GM23338 (cell line): ENCODE data around the gene MARS2. TPM values are rescaled to one million over a fixed set of nuclear protein-coding genes. Genes with fewer than 3 reads are reported as not detected.

Source experiments
- ATAC-seq: fragments of 200-7000 bp; cut with Tn5 transposase; 3 replicates; pipeline ENCODE4 v1.9.1; 2020
- DNase-seq: peaks from one replicate; pipeline ENCODE4 v3.0.0-alpha.2; 2015; ENCODE audit warnings: low spot score
- H2AFZ ChIP-seq: fragments of 200-600 bp; sonication (generic); 2 replicates; pipeline ENCODE4 v1.8.0; 2016; ENCODE audit warnings: antibody characterized with exemption, mild to moderate bottlenecking, moderate library complexity
- H3F3A ChIP-seq: fragments of 200-600 bp; sonication (generic); replicated peaks from 2 replicates; pipeline ENCODE4 v1.8.0; 2017; ENCODE audit warnings: antibody characterized with exemption, mixed run types, low read depth
- H3K27ac ChIP-seq: fragments of 200-600 bp; sonication (generic); 2 replicates; pipeline ENCODE4 v1.6.1; 2016; ENCODE audit warnings: low read depth
- H3K27me3 ChIP-seq: fragments of 200-600 bp; sonication (generic); 2 replicates; pipeline ENCODE4 v1.8.0; 2016; ENCODE audit warnings: mild to moderate bottlenecking, mixed run types, moderate library complexity; ENCODE audit not compliant: insufficient read depth
- H3K36me3 ChIP-seq: fragments of 200-600 bp; sonication (generic); 2 replicates; pipeline ENCODE4 v1.8.0; 2016; ENCODE audit warnings: mild to moderate bottlenecking; ENCODE audit not compliant: insufficient read depth
- H3K4me1 ChIP-seq: fragments of 200-600 bp; sonication (generic); 2 replicates; pipeline ENCODE4 v1.8.0; 2016; ENCODE audit warnings: mild to moderate bottlenecking, moderate library complexity; ENCODE audit not compliant: insufficient read depth
- H3K4me2 ChIP-seq: fragments of 200-600 bp; sonication (generic); 2 replicates; pipeline ENCODE4 v1.7.1; 2017; ENCODE audit warnings: mixed run types
- H3K4me3 ChIP-seq: fragments of 200-600 bp; sonication (generic); 2 replicates; pipeline ENCODE4 v1.6.1; 2016; ENCODE audit warnings: mixed run types
- H3K79me2 ChIP-seq: fragments of 200-600 bp; sonication (generic); replicated peaks from 2 replicates; pipeline ENCODE4 v1.8.0; 2017; ENCODE audit warnings: mild to moderate bottlenecking; ENCODE audit not compliant: insufficient read depth
- H3K9me2 ChIP-seq: fragments of 200-600 bp; sonication (generic); 2 replicates; pipeline ENCODE4 v1.8.0; 2017; ENCODE audit not compliant: insufficient read depth
- H4K20me1 ChIP-seq: fragments of 200-600 bp; sonication (generic); replicated peaks from 2 replicates; pipeline ENCODE4 v1.8.0; 2017; ENCODE audit warnings: mild to moderate bottlenecking; ENCODE audit not compliant: insufficient read depth
- H3K27ac Mint-ChIP-seq: 2 replicates; pipeline ENCODE4 v1.8.0; 2020; ENCODE audit warnings: inconsistent platforms, mild to moderate bottlenecking, moderate library complexity, mixed read lengths
- H3K27me3 Mint-ChIP-seq: 3 replicates; pipeline ENCODE4 v1.8.0; 2022; ENCODE audit warnings: low read depth, mild to moderate bottlenecking, moderate library complexity, mixed read lengths, inconsistent platforms; ENCODE audit not compliant: insufficient read depth, poor library complexity
- H3K36me3 Mint-ChIP-seq: 3 replicates; pipeline ENCODE4 v1.8.0; 2021; ENCODE audit warnings: low read depth, mild to moderate bottlenecking, inconsistent platforms, moderate library complexity, mixed read lengths
- H3K4me1 Mint-ChIP-seq: 3 replicates; pipeline ENCODE4 v1.8.0; 2020; ENCODE audit warnings: mild to moderate bottlenecking, inconsistent platforms, mixed read lengths
- H3K4me3 Mint-ChIP-seq: 3 replicates; pipeline ENCODE4 v1.8.0; 2021; ENCODE audit warnings: moderate library complexity, mild to moderate bottlenecking, inconsistent platforms, mixed read lengths
- H3K9me3 Mint-ChIP-seq: 3 replicates; pipeline ENCODE4 v1.8.0; 2020; ENCODE audit warnings: moderate library complexity, mild to moderate bottlenecking, inconsistent platforms, mixed read lengths
- CREB1 ChIP-seq: fragments of 250-450 bp; sonication (Bioruptor Pico); IDR thresholded peaks from 2 replicates; pipeline ENCODE4 v1.5.0; 2020; ENCODE audit warnings: low read depth, mild to moderate bottlenecking, moderate library complexity
- ETS1 ChIP-seq: IDR thresholded peaks from 2 replicates; pipeline ENCODE4 v1.6.1; 2016; ENCODE audit warnings: antibody characterized with exemption
- EZH2phosphoT487 ChIP-seq: fragments of 200-600 bp; sonication (generic); IDR thresholded peaks from one replicate; pipeline ENCODE4 v1.8.1; 2018; ENCODE audit warnings: antibody characterized with exemption; ENCODE audit not compliant: unreplicated experiment
- JUNB ChIP-seq: IDR thresholded peaks from one replicate; pipeline ENCODE4 v1.6.1; 2016; ENCODE audit warnings: antibody characterized with exemption; ENCODE audit not compliant: unreplicated experiment
- ZNF114 ChIP-seq: fragments of 250-450 bp; sonication (Bioruptor Pico); IDR thresholded peaks from 2 replicates; pipeline ENCODE4 v1.5.0; 2020; ENCODE audit warnings: mild to moderate bottlenecking, moderate library complexity
- ZNF331 ChIP-seq: fragments of 250-450 bp; sonication (Bioruptor Pico); IDR thresholded peaks from 2 replicates; pipeline ENCODE4 v1.5.0; 2020; ENCODE audit warnings: low read depth, mild to moderate bottlenecking, moderate library complexity
- polyA plus RNA-seq: library from polyadenylated mRNA; unstranded; fragments of >200 nt; fragmentation: Nextera tagmentation; extraction: Ambion mirVana; gene quantifications from 2 replicates; pipeline ENCODE4 v1.2.1, GENCODE V29; 2016
- total RNA-seq: library from RNA; depleted of rRNA; stranded (reverse); fragments of >200 nt; shearing (Covaris generic); gene quantifications from 2 replicates; pipeline ENCODE4 v1.2.3, GENCODE V29; 2014

MARS2 gene
- total and polyA plus RNA-seq, 2 experiments from 2014 or later, result 13.7 to 48.2 TPM

- Mint-ChIP-seq H3K4me3 (peak within 1 kb of the TSS; percentile 61), H3K27me3 (no peaks in the 10 kb centered on the region), H3K4me1 (peaks cover 26% of the 10 kb centered on the region), H3K9me3 (no peaks in the 10 kb centered on the region), H3K27ac (peak within 1 kb of the TSS; percentile 78), H3K36me3 (no peaks in the 10 kb centered on the region)
- H3K27me3 ChIP-seq, result no peaks in the 10 kb centered on the region
- no peaks in the 10 kb centered on the region for H4K20me1 ChIP-seq
- no peaks in the 10 kb centered on the region for H3F3A ChIP-seq
- ATAC-seq, result no peak
- H3K4me1 ChIP-seq, result peaks cover 37% of the 10 kb centered on the region
- peak within 1 kb of the TSS; percentile 43 for H3K4me3 ChIP-seq
- no peaks in the 10 kb centered on the region for H3K9me2 ChIP-seq
- TF ChIP-seq ZNF331 (CRISPR knock-in tag) (no peak), ETS1 (no peak), CREB1 (CRISPR knock-in tag) (no peak), JUNB (no peak)
- H3K36me3 ChIP-seq, result no peaks in the 10 kb centered on the region
- H3K27ac ChIP-seq, result no peak within 1 kb of the TSS
- H2AFZ ChIP-seq, result peak within 1 kb of the TSS; percentile 14; the same call in 1 of the 2 replicates
- DNase-seq, result no peak
- no peaks in the 10 kb centered on the region for H3K79me2 ChIP-seq
- H3K4me2 ChIP-seq, result peak within 1 kb of the TSS; percentile 67
These were observed 29.9 kb upstream of the MARS2 start, which contains the start of gene RFTN2 for GRCh38 chr2:197675246-197675645. RFTN2 (minus strand) TSS chr2:197675587; CDS start chr2:197675458, 129 bp downstream.

- peaks cover 37% of the 10 kb centered on the region for H3K4me1 ChIP-seq
- H3K9me2 ChIP-seq, result no peaks in the 10 kb centered on the region
- ATAC-seq (peak; percentile 84), DNase-seq (peak; percentile 60)
- Mint-ChIP-seq H3K27me3 (no peaks in the 10 kb centered on the region), H3K9me3 (no peaks in the 10 kb centered on the region), H3K4me3 (peak overlapping the region; percentile 61), H3K27ac (peak overlapping the region; percentile 78), H3K36me3 (no peaks in the 10 kb centered on the region), H3K4me1 (peaks cover 26% of the 10 kb centered on the region; the same call in 2 of the 3 replicates)
- H3K4me3 ChIP-seq, result peak overlapping the region; percentile 43
- H3K27ac ChIP-seq, result no peak overlapping the region
- no peaks in the 10 kb centered on the region for H3K79me2 ChIP-seq
- H3K27me3 ChIP-seq, result no peaks in the 10 kb centered on the region
- no peaks in the 10 kb centered on the region for H4K20me1 ChIP-seq
- peak overlapping the region; percentile 14; the same call in 1 of the 2 replicates for H2AFZ ChIP-seq
- no peaks in the 10 kb centered on the region for H3K36me3 ChIP-seq
- no peak for TF ChIP-seq EZH2phosphoT487
- no peak for TF ChIP-seq ZNF331 (CRISPR knock-in tag)
- no peaks in the 10 kb centered on the region for H3F3A ChIP-seq
- peak overlapping the region; percentile 67 for H3K4me2 ChIP-seq
These were observed 29.4 kb upstream of the MARS2 start for GRCh38 chr2:197675711-197676188.

- Histone ChIP-seq H2AFZ (no peak overlapping the region), H3K36me3 (no peaks in the 10 kb centered on the region), H3K79me2 (no peaks in the 10 kb centered on the region), H3K27me3 (no peaks in the 10 kb centered on the region), H3K4me1 (peaks cover 37% of the 10 kb centered on the region), H3F3A (no peaks in the 10 kb centered on the region), H3K27ac (no peak overlapping the region), H4K20me1 (no peaks in the 10 kb centered on the region), H3K9me2 (no peaks in the 10 kb centered on the region), H3K4me2 (no peak overlapping the region), H3K4me3 (no peak overlapping the region)
- no peak for TF ChIP-seq ZNF114
- H3K36me3 Mint-ChIP-seq, result no peaks in the 10 kb centered on the region
- H3K4me1 Mint-ChIP-seq, result peaks cover 26% of the 10 kb centered on the region; the same call in 2 of the 3 replicates
- DNase-seq (no peak), ATAC-seq (no peak)
- H3K27me3 Mint-ChIP-seq, result no peaks in the 10 kb centered on the region
- no peak overlapping the region for H3K4me3 Mint-ChIP-seq
- H3K27ac Mint-ChIP-seq, result 0 out of 2 replicates have a peak overlapping the region, but pooled peaks have one; percentile 7
- H3K9me3 Mint-ChIP-seq, result no peaks in the 10 kb centered on the region
These were observed 28.1 kb upstream of the MARS2 start for GRCh38 chr2:197677056-197677455.
